ENCODE results near the gene DNER.

GRCh38 chr2:229490167-229490566 is 224.2 kb downstream of the DNER start:
- TF ChIP-seq CTCF (IDR thresholded peaks at IDR 0.05) (no peak), EP300 (IDR thresholded peaks at IDR 0.05) (no peak), POLR2AphosphoS5 (IDR thresholded peaks at IDR 0.05) (no peak)
